ENCODE measurements around the gene TTLL1. TPM values are rescaled to one million over a fixed set of nuclear protein-coding genes. Genes with fewer than 3 reads are reported as not detected.

Gene TTLL1
- total and polyA plus RNA-seq, 2 of the 4 experiments (the other 2 are of a cell fraction): 10.8 to 13.2 TPM

GRCh38 chr22:43109511-43109910 lies 20.3 kb upstream of the TTLL1 start:
- Histone ChIP-seq H4K20me1 (ENCODE audit: insufficient read depth, low read length) (no peaks in the 10 kb centered on the region), H3K18ac (ENCODE audit: low read depth, low read length) (no peak overlapping the region), H2BK20ac (ENCODE audit: low read depth, low read length) (no peak overlapping the region), H3K4me2 (ENCODE audit: low read depth, low read length) (no peak overlapping the region), H3K4ac (ENCODE audit: low read depth, low read length) (no peak overlapping the region), H3K23ac (ENCODE audit: low read depth, low read length) (no peak overlapping the region), H2BK15ac (ENCODE audit: low read depth, low read length) (no peak overlapping the region), H3K9ac (ENCODE audit: low read depth, low read length) (no peak overlapping the region), H3K27ac (ENCODE audit: insufficient read depth, low read length) (no peak overlapping the region), H4K8ac (ENCODE audit: low read depth in 2 of 2, low read length in 2 of 2) (no peak overlapping the region), H3K56ac (ENCODE audit: extremely low read depth, insufficient read depth, low read length) (no peak overlapping the region), H2BK5ac (ENCODE audit: low read depth, low read length, poor library complexity, severe bottlenecking) (no peak overlapping the region), H3K4me1 (ENCODE audit: control insufficient read depth, insufficient read depth, low read length) (no peaks in the 10 kb centered on the region; the same call in 1 of the 2 replicates), H2AFZ (replicated peaks; ENCODE audit: low read length, poor library complexity) (no peak overlapping the region), H4K91ac (ENCODE audit: insufficient read depth, low read depth, low read length) (no peak overlapping the region), H2BK120ac (ENCODE audit: low read depth, low read length) (no peak overlapping the region), H3K36me3 (ENCODE audit: control insufficient read depth, insufficient read depth, low read length) (no peaks in the 10 kb centered on the region), H4K5ac (ENCODE audit: low read depth, low read length) (no peak overlapping the region), H3K9me3 (ENCODE audit: control insufficient read depth, insufficient read depth, low read length) (no peaks in the 10 kb centered on the region), H2AK5ac (ENCODE audit: low read depth, low read length) (no peak overlapping the region), H2AK9ac (replicated peaks; ENCODE audit: low read depth, low read length, poor library complexity) (no peak overlapping the region), H3K79me1 (ENCODE audit: low read depth in 1 of 2, low read length in 2 of 2) (no peaks in the 10 kb centered on the region), H3K4me3 (ENCODE audit: insufficient read depth, low read depth, low read length) (no peak overlapping the region), H3K14ac (replicated peaks; ENCODE audit: low read depth, low read length) (no peak overlapping the region), H3K27me3 (ENCODE audit: control insufficient read depth, insufficient read depth, low read length) (peaks cover 51% of the 10 kb centered on the region), H3K9me1 (ENCODE audit: insufficient read depth, low read length) (no peaks in the 10 kb centered on the region)
- DNase-seq (no peak), ATAC-seq (ENCODE audit: low read depth) (no peak)
- no peak for TF ChIP-seq FOS (IDR thresholded peaks at IDR 0.05; ENCODE audit: low read depth, low read length)
- CTCF ChIA-PET: interaction anchor here (0.9 kb wide), 1 partner anchor 49 kb away, joined by 3 read pairs; no protein-coding TSS in a partner anchor
- dilution Hi-C loops (cut with HindIII; ENCODE audit: low sequenced_read_pairs, unreplicated experiment) (no loop called here), intact Hi-C loops (cut with micrococcal nuclease) (no loop called here), in situ Hi-C loops (cut with MboI; ENCODE audit: low sequenced_read_pairs) (no loop called here)
- no CpG with 5 or more reads among the region's 5 CpGs for WGBS, 2 experiments (ENCODE audit: extremely low coverage in 2 of 2, insufficient read length in 1 of 2)
- no TSS peak for BruUV-seq (replicated peaks)
- POLR2A ChIA-PET (ENCODE audit: unreplicated experiment): no interaction called here
